Hepatocyte (in vitro differentiated cells): Measurements from ENCODE around the gene GNAI2. TPM values are rescaled to one million over a fixed set of nuclear protein-coding genes. Genes with fewer than 3 reads are reported as not detected.

ENCODE experiments used
- DNase-seq: peaks from one replicate; pipeline ENCODE4 v3.0.0-alpha.2; 2016; ENCODE audit warnings: low spot score
- H2AFZ ChIP-seq: fragments of 200-600 bp; sonication (generic); 2 replicates; pipeline ENCODE4 v1.6.0; 2016; ENCODE audit warnings: antibody characterized with exemption, mild to moderate bottlenecking
- H3K27ac ChIP-seq: fragments of 200-600 bp; sonication (generic); 2 replicates; pipeline ENCODE4 v1.5.1; 2016; ENCODE audit warnings: mild to moderate bottlenecking
- H3K27me3 ChIP-seq: fragments of 200-600 bp; sonication (generic); 2 replicates; pipeline ENCODE4 v1.6.1; 2016
- H3K36me3 ChIP-seq: fragments of 200-600 bp; sonication (generic); replicated peaks from 2 replicates; pipeline ENCODE4 v1.5.1; 2016; ENCODE audit warnings: low read depth; ENCODE audit not compliant: insufficient read depth
- H3K4me1 ChIP-seq: fragments of 200-600 bp; sonication (generic); 2 replicates; pipeline ENCODE4 v1.5.1; 2016; ENCODE audit warnings: mild to moderate bottlenecking, moderate library complexity; ENCODE audit not compliant: insufficient read depth
- H3K4me2 ChIP-seq: fragments of 200-600 bp; sonication (generic); 2 replicates; pipeline ENCODE4 v1.6.0; 2016
- H3K4me3 ChIP-seq: fragments of 200-600 bp; sonication (generic); 2 replicates; pipeline ENCODE4 v1.5.1; 2016; ENCODE audit warnings: mild to moderate bottlenecking
- H3K79me2 ChIP-seq: fragments of 200-600 bp; sonication (generic); 2 replicates; pipeline ENCODE4 v1.6.0; 2017; ENCODE audit warnings: mild to moderate bottlenecking
- H3K9me2 ChIP-seq: fragments of 200-600 bp; sonication (generic); replicated peaks from 2 replicates; pipeline ENCODE4 v1.6.0; 2017; ENCODE audit warnings: mild to moderate bottlenecking; ENCODE audit not compliant: insufficient read depth
- H3K9me3 ChIP-seq: fragments of 200-600 bp; sonication (generic); 2 replicates; pipeline ENCODE4 v1.5.1; 2016; ENCODE audit warnings: low read depth, mild to moderate bottlenecking
- H4K20me1 ChIP-seq: fragments of 200-600 bp; sonication (generic); 2 replicates; pipeline ENCODE4 v1.6.0; 2016; ENCODE audit warnings: mild to moderate bottlenecking; ENCODE audit not compliant: insufficient read depth, poor library complexity, severe bottlenecking
- EZH2 ChIP-seq: fragments of 200-600 bp; sonication (generic); IDR thresholded peaks from 2 replicates; pipeline ENCODE4 v1.6.1; 2016; ENCODE audit warnings: antibody characterized with exemption, mild to moderate bottlenecking, borderline replicate concordance
- EZH2phosphoT487 ChIP-seq: fragments of 200-600 bp; sonication (generic); IDR thresholded peaks from one replicate; pipeline ENCODE4 v1.6.1; 2018; ENCODE audit warnings: antibody characterized with exemption, mild to moderate bottlenecking, low read depth, moderate library complexity; ENCODE audit not compliant: unreplicated experiment, severe bottlenecking
- WGBS: methylation state at CpG from one replicate; pipeline ENCODE4 v1.1.6; 2016; ENCODE audit warnings: low lambda C conversion rate; ENCODE audit errors: missing lambda C conversion rate; 5-methylcytosine and 5-hydroxymethylcytosine counted together
- polyA plus RNA-seq: library from polyadenylated mRNA; unstranded; fragments of >200 nt; fragmentation: Nextera tagmentation; extraction: Ambion mirVana; gene quantifications from 2 replicates; pipeline ENCODE4 v1.2.1, GENCODE V29; 2016
- total RNA-seq: library from RNA; depleted of rRNA; stranded (reverse); fragments of >200 nt; gene quantifications from 2 replicates; pipeline ENCODE4 v1.2.3, GENCODE V29; 2014
- TF ChIP-seq, protein P1 (sequence below): fragments of 200-600 bp; sonication (generic); IDR thresholded peaks from 2 replicates; pipeline ENCODE4 v1.5.1; 2016; ENCODE audit warnings: antibody characterized with exemption, mild to moderate bottlenecking; ENCODE audit not compliant: poor library complexity

Gene GNAI2
- total and polyA plus RNA-seq, 2 experiments from 2014 or later, result 103 to 233 TPM

DNA sequence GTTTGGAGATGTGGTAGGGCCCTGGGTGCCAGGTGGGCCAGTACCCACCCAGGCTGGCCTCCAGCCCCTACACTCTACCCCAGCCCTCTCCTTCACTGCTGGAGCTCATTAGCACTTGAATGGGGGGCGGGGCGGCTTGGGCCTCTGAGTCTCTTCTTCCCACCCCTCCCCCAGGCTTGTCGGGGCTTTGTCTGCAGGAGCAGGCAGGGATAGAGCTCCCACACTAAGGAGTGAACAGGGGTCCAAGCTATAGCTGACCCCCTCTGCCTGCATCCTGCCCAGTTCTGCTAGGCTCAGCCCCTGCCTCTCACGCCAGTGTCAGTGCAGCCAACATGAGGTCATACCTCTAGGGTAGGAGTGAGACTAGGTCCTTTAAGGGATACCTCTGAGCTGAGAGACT lies 5.2 kb downstream of the GNAI2 start:
- Histone ChIP-seq H3K4me2 (peak overlapping the region; percentile 29), H3K36me3 (no peaks in the 10 kb centered on the region), H4K20me1 (peaks cover 57% of the 10 kb centered on the region), H3K27ac (no peak overlapping the region), H3K9me3 (no peaks in the 10 kb centered on the region), H3K9me2 (no peaks in the 10 kb centered on the region), H3K4me3 (no peak overlapping the region), H3K79me2 (peaks cover 98% of the 10 kb centered on the region), H3K4me1 (peaks cover 29% of the 10 kb centered on the region), H3K27me3 (no peaks in the 10 kb centered on the region), H2AFZ (no peak overlapping the region)
- DNase-seq, result peak; percentile 44
- TF ChIP-seq, protein P1, sequence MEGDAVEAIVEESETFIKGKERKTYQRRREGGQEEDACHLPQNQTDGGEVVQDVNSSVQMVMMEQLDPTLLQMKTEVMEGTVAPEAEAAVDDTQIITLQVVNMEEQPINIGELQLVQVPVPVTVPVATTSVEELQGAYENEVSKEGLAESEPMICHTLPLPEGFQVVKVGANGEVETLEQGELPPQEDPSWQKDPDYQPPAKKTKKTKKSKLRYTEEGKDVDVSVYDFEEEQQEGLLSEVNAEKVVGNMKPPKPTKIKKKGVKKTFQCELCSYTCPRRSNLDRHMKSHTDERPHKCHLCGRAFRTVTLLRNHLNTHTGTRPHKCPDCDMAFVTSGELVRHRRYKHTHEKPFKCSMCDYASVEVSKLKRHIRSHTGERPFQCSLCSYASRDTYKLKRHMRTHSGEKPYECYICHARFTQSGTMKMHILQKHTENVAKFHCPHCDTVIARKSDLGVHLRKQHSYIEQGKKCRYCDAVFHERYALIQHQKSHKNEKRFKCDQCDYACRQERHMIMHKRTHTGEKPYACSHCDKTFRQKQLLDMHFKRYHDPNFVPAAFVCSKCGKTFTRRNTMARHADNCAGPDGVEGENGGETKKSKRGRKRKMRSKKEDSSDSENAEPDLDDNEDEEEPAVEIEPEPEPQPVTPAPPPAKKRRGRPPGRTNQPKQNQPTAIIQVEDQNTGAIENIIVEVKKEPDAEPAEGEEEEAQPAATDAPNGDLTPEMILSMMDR, result no peak
- TF ChIP-seq EZH2 (no peak), EZH2phosphoT487 (no peak)
- 62% methylated on average over 4 of the region's 4 CpGs for WGBS

DNA sequence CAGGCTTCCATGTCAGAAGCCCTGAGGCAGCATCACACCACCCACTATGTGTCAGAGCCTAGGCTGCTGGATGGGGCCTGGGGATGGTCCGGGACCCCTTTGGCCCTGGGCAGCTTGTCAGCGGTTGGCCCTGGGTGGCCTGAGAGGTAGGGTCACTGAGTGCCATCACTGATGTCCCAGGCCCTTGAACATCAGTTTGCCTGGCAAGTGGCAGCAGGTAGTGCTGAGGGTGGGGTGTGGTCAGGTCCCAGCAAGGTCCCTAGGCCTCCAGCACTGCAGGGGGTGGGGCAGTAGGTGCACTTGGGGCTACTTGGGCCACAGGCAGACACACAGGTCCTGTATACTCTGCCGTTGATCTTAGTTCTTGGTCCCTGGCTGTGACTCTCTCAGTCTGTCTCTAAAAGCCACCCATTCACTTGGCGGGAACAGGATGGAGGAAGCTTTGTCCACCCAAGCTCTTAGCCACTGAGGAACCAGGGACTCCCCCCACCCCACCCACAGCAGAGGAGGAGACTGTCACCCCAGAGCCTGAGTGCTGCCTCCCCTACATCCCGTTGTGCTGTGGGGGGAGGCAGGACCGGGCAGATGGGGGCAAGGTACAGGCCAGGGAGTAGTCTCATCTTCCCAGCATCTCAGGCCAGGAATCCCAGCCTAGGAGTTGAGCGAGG lies 5.8 kb downstream of the GNAI2 start:
- Histone ChIP-seq H3K79me2 (peaks cover 97% of the 10 kb centered on the region), H3K4me3 (no peak overlapping the region), H3K4me1 (peaks cover 35% of the 10 kb centered on the region), H3K27ac (no peak overlapping the region), H3K9me3 (no peaks in the 10 kb centered on the region), H3K27me3 (no peaks in the 10 kb centered on the region), H3K4me2 (peak overlapping the region; percentile 29), H3K9me2 (no peaks in the 10 kb centered on the region), H3K36me3 (no peaks in the 10 kb centered on the region), H2AFZ (no peak overlapping the region), H4K20me1 (peaks cover 54% of the 10 kb centered on the region)
- WGBS, result 72% methylated on average over 7 of the region's 7 CpGs
- no peak for DNase-seq
- TF ChIP-seq, protein P1, result no peak
- TF ChIP-seq EZH2 (no peak), EZH2phosphoT487 (no peak)

DNA sequence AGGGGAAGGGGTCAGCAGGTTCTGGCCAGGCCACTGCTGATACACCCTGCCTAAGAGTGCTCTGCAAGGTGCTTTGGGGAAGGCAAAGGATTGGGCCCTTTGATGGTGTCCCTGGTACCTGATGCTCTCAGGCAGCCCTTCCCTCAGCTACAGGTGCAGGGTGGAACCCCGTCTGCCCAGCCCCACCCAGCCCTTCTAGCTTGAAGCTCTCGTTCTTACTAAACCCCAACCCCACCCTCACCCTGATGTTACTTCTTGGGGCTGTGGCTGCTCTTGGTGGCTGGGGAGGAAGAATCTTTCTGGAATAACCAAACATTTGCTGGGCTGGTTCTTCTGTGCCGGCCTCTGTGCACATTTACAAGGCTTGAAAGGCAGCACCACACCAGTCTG lies 6.4 kb downstream of the GNAI2 start:
- no peaks in the 10 kb centered on the region for H3K9me2 ChIP-seq
- peaks cover 40% of the 10 kb centered on the region for H3K4me1 ChIP-seq
- H3K9me3 ChIP-seq, result no peaks in the 10 kb centered on the region
- H3K79me2 ChIP-seq, result peaks cover 97% of the 10 kb centered on the region
- no peaks in the 10 kb centered on the region for H3K36me3 ChIP-seq
- H3K4me3 ChIP-seq, result no peak overlapping the region
- TF ChIP-seq EZH2 (no peak), EZH2phosphoT487 (no peak)
- TF ChIP-seq, protein P1, result no peak
- peak overlapping the region; percentile 48 for H3K27ac ChIP-seq
- H2AFZ ChIP-seq, result no peak overlapping the region
- no peak for DNase-seq
- WGBS, result 90% methylated on average over 3 of the region's 3 CpGs
- no peak overlapping the region for H3K4me2 ChIP-seq
- H3K27me3 ChIP-seq, result no peaks in the 10 kb centered on the region
- H4K20me1 ChIP-seq, result peaks cover 55% of the 10 kb centered on the region
